ENCODE data around the gene SLC25A30. TPM values are rescaled to one million over a fixed set of nuclear protein-coding genes. Genes with fewer than 3 reads are reported as not detected.

SLC25A30 gene
- total RNA-seq, 3 donors from 2014 or later = 10.5 to 20.0 (median 13.6) TPM

DNA sequence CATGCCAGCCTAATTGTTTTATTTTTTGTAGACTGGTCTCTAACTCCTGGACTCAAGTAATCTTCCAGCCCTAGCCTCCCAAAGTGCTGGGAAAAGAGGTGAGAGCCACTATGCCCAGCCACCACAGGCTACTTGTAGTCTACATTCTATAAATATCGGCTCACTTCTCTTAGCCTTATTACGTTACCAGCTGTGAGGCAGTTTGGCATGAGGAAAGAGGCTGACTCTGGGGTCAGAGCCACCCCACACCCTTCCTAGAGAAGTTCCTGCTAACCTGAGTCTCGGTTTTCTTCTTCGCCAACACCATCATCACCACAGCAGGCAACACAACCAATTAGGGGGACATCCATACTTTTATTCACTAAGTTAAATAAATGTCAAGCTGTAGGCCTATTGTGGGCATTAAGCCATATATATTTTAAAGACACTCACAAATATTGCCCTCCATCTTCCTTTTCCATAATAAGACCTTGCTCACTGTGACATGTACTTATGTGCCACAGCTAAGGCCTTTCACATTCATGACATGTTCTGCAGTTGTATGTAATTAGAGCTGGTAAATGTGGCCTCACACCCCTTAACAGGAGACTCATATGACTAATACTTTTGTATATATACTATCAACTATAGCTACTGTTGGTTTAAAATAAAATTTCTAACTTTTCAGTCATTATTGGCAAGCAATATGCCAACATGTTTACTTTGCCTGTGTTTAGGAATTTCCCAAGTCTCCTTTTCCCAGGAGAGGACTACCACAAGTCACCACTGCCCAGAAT is 5.7 kb downstream of the SLC25A30 start:
- no peaks in the 10 kb centered on the region for H3K36me3 ChIP-seq (ENCODE audit: low read depth)
- intact Hi-C loops (cut with DNase I, micrococcal nuclease) = no loop called here
- DNase-seq (no peak), ATAC-seq (no peak)
- H3K4me3 ChIP-seq = no peak overlapping the region
- TF ChIP-seq, protein P1, sequence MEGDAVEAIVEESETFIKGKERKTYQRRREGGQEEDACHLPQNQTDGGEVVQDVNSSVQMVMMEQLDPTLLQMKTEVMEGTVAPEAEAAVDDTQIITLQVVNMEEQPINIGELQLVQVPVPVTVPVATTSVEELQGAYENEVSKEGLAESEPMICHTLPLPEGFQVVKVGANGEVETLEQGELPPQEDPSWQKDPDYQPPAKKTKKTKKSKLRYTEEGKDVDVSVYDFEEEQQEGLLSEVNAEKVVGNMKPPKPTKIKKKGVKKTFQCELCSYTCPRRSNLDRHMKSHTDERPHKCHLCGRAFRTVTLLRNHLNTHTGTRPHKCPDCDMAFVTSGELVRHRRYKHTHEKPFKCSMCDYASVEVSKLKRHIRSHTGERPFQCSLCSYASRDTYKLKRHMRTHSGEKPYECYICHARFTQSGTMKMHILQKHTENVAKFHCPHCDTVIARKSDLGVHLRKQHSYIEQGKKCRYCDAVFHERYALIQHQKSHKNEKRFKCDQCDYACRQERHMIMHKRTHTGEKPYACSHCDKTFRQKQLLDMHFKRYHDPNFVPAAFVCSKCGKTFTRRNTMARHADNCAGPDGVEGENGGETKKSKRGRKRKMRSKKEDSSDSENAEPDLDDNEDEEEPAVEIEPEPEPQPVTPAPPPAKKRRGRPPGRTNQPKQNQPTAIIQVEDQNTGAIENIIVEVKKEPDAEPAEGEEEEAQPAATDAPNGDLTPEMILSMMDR (IDR thresholded peaks at IDR 0.05) = no peak
- peaks cover 13% of the 10 kb centered on the region for H3K4me1 ChIP-seq (ENCODE audit: low read depth)
- H3K9me3 ChIP-seq = no peaks in the 10 kb centered on the region

DNA sequence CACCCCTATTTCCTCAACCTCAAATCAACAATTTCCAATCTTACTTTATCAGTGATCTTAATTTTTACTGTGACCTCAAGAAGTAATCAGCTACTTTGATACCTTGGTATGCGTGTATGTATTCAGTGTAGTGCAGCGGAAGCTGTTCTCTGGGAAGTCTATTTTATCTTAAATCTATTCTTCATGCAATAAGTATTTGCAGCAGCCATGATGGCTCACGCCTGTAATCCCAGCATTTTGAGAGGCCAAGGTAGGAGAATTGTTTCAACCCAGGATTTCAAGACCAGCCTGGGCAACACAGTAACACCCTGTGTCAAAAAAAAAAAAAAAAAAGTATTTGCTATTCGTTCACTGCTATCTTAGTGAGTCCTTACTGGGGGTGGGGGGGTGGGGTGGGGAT is 6.5 kb downstream of the SLC25A30 start:
- intact Hi-C loops (cut with DNase I, micrococcal nuclease) = no loop called here
- Histone ChIP-seq H3K4me3 (no peak overlapping the region), H3K4me1 (ENCODE audit: low read depth) (peaks cover 13% of the 10 kb centered on the region), H3K36me3 (ENCODE audit: low read depth) (no peaks in the 10 kb centered on the region), H3K9me3 (no peaks in the 10 kb centered on the region)
- ATAC-seq (no peak), DNase-seq (no peak)
- TF ChIP-seq, protein P1 (IDR thresholded peaks at IDR 0.05) = no peak

GRCh38 chr13:45411221-45411620 is 7.0 kb downstream of the SLC25A30 start:
- Histone ChIP-seq H3K36me3 (ENCODE audit: low read depth) (no peaks in the 10 kb centered on the region), H3K9me3 (no peaks in the 10 kb centered on the region), H3K4me3 (no peak overlapping the region), H3K4me1 (ENCODE audit: low read depth) (peaks cover 9% of the 10 kb centered on the region)
- DNase-seq (no peak), ATAC-seq (no peak)
- TF ChIP-seq, protein P1 (IDR thresholded peaks at IDR 0.05) = no peak
- intact Hi-C loops (cut with DNase I, micrococcal nuclease) = no loop called here

GRCh38 chr13:45410466-45410865 is 7.7 kb downstream of the SLC25A30 start:
- Histone ChIP-seq H3K4me3 (no peak overlapping the region), H3K36me3 (ENCODE audit: low read depth) (no peaks in the 10 kb centered on the region), H3K4me1 (ENCODE audit: low read depth) (peaks cover 7% of the 10 kb centered on the region), H3K9me3 (no peaks in the 10 kb centered on the region)
- TF ChIP-seq, protein P1 (IDR thresholded peaks at IDR 0.05) = no peak
- ATAC-seq (no peak), DNase-seq (no peak)
- intact Hi-C loops (cut with DNase I, micrococcal nuclease) = no loop called here

DNA sequence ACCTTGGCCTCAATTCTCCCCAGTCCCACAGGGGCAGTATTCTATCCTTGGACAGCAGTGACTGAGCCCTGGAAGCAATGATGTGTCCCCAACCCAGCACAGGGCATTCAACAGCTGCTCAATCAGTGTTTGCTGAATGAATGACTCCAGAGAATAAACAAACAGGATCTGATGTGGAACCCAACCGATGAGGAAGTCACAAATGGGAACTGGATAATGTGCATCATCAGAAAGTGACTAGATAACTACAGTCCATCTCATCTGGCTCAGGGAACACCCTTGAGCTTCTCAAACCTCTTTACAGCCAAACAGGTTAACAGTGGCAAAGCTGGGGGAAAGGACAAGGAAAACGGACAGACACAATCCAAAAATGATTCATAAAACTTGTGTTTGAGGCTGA is 8.2 kb downstream of the SLC25A30 start:
- H3K36me3 ChIP-seq (ENCODE audit: low read depth) = no peaks in the 10 kb centered on the region
- TF ChIP-seq, protein P1 (IDR thresholded peaks at IDR 0.05) = no peak
- no peak overlapping the region for H3K4me3 ChIP-seq
- peaks cover 2% of the 10 kb centered on the region for H3K4me1 ChIP-seq (ENCODE audit: low read depth)
- DNase-seq (no peak), ATAC-seq (peak; percentile 31)
- intact Hi-C loops (cut with DNase I, micrococcal nuclease) = no loop called here
- H3K9me3 ChIP-seq = no peaks in the 10 kb centered on the region

All from mucosa of descending colon (tissue), 3 donors.